Esophagus muscularis mucosa (tissue), 4 donors: ENCODE data around the gene CYB5R2. TPM values are rescaled to one million over a fixed set of nuclear protein-coding genes. Genes with fewer than 3 reads are reported as not detected.

Source experiments
- DNase-seq: peaks from one replicate; pipeline ENCODE4 v3.0.0-alpha.2; 2017; ENCODE audit errors: extremely low spot score
- H3K27ac ChIP-seq, 4 donors: fragments of 200-600 bp; sonication (generic); replicated peaks in 1 of 4; 1 replicate in 3 of 4; 2 replicates in 1 of 4; pipeline ENCODE4 v1.5.1; 2016 to 2019; ENCODE audit warnings: mild to moderate bottlenecking in 1 of 4
- H3K27me3 ChIP-seq, 4 donors: fragments of 200-600 bp; sonication (generic); one replicate each; pipeline versions ENCODE4 v1.5.1 to v1.6.0; 2016 to 2019
- H3K36me3 ChIP-seq, 4 donors: fragments of 200-600 bp; sonication (generic); one replicate each; pipeline ENCODE4 v1.5.1; 2016 to 2019
- H3K4me1 ChIP-seq, 4 donors: fragments of 200-600 bp; sonication (generic); one replicate each; pipeline ENCODE4 v1.5.1; 2016 to 2019
- H3K4me3 ChIP-seq, 4 donors: fragments of 200-600 bp; sonication (generic); 1 replicate in 2 of 4; 2 replicates in 2 of 4; pipeline ENCODE4 v1.5.1; 2016 to 2019; ENCODE audit warnings: mild to moderate bottlenecking in 4 of 4, moderate library complexity in 1 of 4
- H3K9me3 ChIP-seq, 4 donors: fragments of 200-600 bp; sonication (generic); 1 replicate in 3 of 4; 2 replicates in 1 of 4; pipeline ENCODE4 v1.5.1; 2016 to 2019
- CTCF ChIP-seq, 3 experiments: fragments of 200-600 bp in 2 of 3; fragments of 450-650 bp in 1 of 3; sonication (generic) in 2 of 3; IDR thresholded peaks; one replicate each; pipeline ENCODE4 v1.5.1; 2017 to 2019; ENCODE audit warnings: antibody characterized with exemption in 3 of 3, mild to moderate bottlenecking in 2 of 3, moderate library complexity in 1 of 3
- EP300 ChIP-seq: sonication (generic); formaldehyde crosslinking; IDR thresholded peaks from one replicate; pipeline ENCODE4 v1.6.1; 2017; ENCODE audit warnings: antibody characterized with exemption
- POLR2A ChIP-seq: fragments of 450-650 bp; IDR thresholded peaks from one replicate; pipeline ENCODE4 v1.6.1; 2017; ENCODE audit warnings: antibody characterized with exemption, moderate library complexity, mild to moderate bottlenecking, low read depth
- POLR2AphosphoS5 ChIP-seq, 2 donors: sonication (generic); formaldehyde crosslinking; IDR thresholded peaks; one replicate each; pipeline ENCODE4 v1.6.1; 2017; ENCODE audit warnings: antibody characterized with exemption in 2 of 2
- WGBS: methylation state at CpG from one replicate; pipeline ENCODE4 v1.1.5; 2018; 5-methylcytosine and 5-hydroxymethylcytosine counted together
- intact Hi-C: fragments of 100-400 bp; cut with DNase I; formaldehyde crosslinking; loops from one replicate; pipeline ENCODE4 v1.15.1; 2023
- total RNA-seq, 4 donors: library from RNA; depleted of rRNA; stranded (reverse); fragments of >200 nt; gene quantifications; one replicate each; pipeline versions ENCODE4 v1.1.0 to v1.2.1, GENCODE V29; 2016

The CYB5R2 gene
- total RNA-seq, 4 donors from 2014 or later: 2.2 to 4.2 (median 2.6) TPM

- no peak for DNase-seq
- H3K27me3 ChIP-seq: no peaks in the 10 kb centered on the region
- intact Hi-C loops: no loop called here
- no peaks in the 10 kb centered on the region for H3K9me3 ChIP-seq
- H3K4me1 ChIP-seq: peaks cover 0 to 10% (median 3%) of the 10 kb centered on the region in 4 donors
- H3K4me3 ChIP-seq: no peak overlapping the region
- peaks cover 3 to 83% (median 36%) of the 10 kb centered on the region in 4 donors for H3K36me3 ChIP-seq
- H3K27ac ChIP-seq: peak overlapping the region in 1 of 4 donors; percentile 1
- 87% methylated on average over 2 of the region's 2 CpGs for WGBS
- TF ChIP-seq CTCF (IDR thresholded peaks at IDR 0.05) (no peak), POLR2AphosphoS5 (IDR thresholded peaks at IDR 0.05) (no peak), EP300 (no peak), POLR2A (no peak)
These were observed 43.3 kb downstream of the CYB5R2 start for GRCh38 chr11:7630002-7630401.

DNA sequence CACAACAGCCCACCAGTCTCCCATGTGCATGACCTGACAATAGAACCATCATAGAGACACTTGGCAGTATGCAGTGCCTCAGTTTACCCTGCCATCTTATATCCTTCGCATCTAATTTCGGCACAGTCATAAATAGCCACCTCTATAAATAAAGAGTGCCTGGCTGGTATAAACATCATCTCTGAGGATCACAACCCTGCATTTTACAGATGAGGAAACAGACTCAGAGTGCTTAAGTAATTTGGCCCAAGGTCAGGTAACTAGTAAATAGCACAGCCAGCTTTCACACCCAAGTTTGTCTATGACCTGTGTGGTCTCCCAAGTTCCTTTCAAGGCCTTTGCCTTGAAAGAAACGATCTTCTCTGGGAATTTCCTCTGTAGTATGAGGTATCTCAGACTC, 44.6 kb downstream of the CYB5R2 start:
- DNase-seq: no peak
- Histone ChIP-seq H3K27me3 (no peaks in the 10 kb centered on the region), H3K9me3 (no peaks in the 10 kb centered on the region), H3K27ac (no peak overlapping the region), H3K4me1 (peaks cover 0 to 10% (median 3%) of the 10 kb centered on the region in 4 donors), H3K4me3 (no peak overlapping the region), H3K36me3 (peaks cover 3 to 80% (median 31%) of the 10 kb centered on the region in 4 donors)
- TF ChIP-seq POLR2AphosphoS5 (IDR thresholded peaks at IDR 0.05): no peak
- TF ChIP-seq CTCF (IDR thresholded peaks at IDR 0.05): no peak
- no peak for TF ChIP-seq POLR2A
- TF ChIP-seq EP300: no peak
- intact Hi-C loops: no loop called here
- 84% methylated on average over 3 of the region's 3 CpGs for WGBS

DNA sequence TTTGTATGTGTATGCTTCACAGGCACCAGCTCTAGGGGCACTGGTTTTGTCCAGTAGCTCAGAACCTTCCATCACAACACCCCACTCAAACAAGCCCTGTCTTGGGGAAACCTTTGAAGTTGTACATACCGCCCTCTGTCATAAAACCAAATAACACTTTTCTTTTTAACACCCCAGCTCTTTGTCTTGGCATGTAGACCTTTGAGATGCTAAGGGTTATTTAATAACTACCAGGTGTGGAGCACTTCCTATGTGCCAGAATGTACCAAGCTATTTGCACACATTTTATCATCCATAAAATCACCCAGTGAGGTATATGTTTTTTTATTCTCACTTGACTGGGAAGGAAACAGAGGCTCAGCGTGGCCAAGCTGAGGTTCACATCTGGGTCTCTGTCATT, 50.6 kb downstream of the CYB5R2 start:
- intact Hi-C loops: no loop called here
- H3K27me3 ChIP-seq: no peaks in the 10 kb centered on the region
- TF ChIP-seq EP300: no peak
- no peak for TF ChIP-seq CTCF (IDR thresholded peaks at IDR 0.05)
- no peak for TF ChIP-seq POLR2A
- no peak for TF ChIP-seq POLR2AphosphoS5 (IDR thresholded peaks at IDR 0.05)
- H3K9me3 ChIP-seq: no peaks in the 10 kb centered on the region
- H3K4me3 ChIP-seq: no peak overlapping the region
- peaks cover 0 to 56% (median 22%) of the 10 kb centered on the region in 4 donors for H3K36me3 ChIP-seq
- WGBS: 79% methylated on average over 2 of the region's 2 CpGs
- no peak overlapping the region for H3K27ac ChIP-seq
- DNase-seq: no peak
- no peaks in the 10 kb centered on the region for H3K4me1 ChIP-seq

GRCh38 chr11:7621554-7621953, 51.7 kb downstream of the CYB5R2 start:
- intact Hi-C loops: no loop called here
- H3K9me3 ChIP-seq: no peaks in the 10 kb centered on the region
- no peaks in the 10 kb centered on the region for H3K4me1 ChIP-seq
- no peak overlapping the region for H3K4me3 ChIP-seq
- no peaks in the 10 kb centered on the region for H3K27me3 ChIP-seq
- no peak for DNase-seq
- TF ChIP-seq EP300 (no peak), POLR2A (no peak), CTCF (IDR thresholded peaks at IDR 0.05) (no peak), POLR2AphosphoS5 (IDR thresholded peaks at IDR 0.05) (no peak)
- 10% methylated on average over 1 of the region's 1 CpG for WGBS
- H3K27ac ChIP-seq: no peak overlapping the region
- peaks cover 0 to 63% (median 23%) of the 10 kb centered on the region in 4 donors for H3K36me3 ChIP-seq

DNA sequence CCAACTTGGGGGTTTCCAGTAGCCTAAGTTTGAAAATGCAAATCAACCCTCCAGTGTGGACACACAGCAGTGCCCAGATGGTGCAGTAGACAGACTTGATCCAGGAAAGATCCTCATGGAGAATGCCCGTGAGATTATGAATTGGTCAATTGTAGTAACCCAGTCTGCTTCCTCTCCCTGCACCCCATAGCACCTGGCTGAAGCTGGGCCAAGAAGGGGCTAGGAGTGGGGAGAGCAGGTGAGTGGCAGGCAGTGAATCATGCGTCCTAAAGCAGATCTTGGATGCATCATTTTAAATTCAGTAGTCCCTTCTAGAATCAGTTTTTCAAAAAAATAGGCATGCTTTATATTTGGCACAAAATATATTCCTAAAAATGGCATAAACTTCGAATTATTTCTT, 52.2 kb downstream of the CYB5R2 start:
- H3K4me3 ChIP-seq: no peak overlapping the region
- peaks cover 0 to 62% (median 23%) of the 10 kb centered on the region in 4 donors for H3K36me3 ChIP-seq
- H3K27me3 ChIP-seq: no peaks in the 10 kb centered on the region
- H3K27ac ChIP-seq: no peak overlapping the region
- H3K4me1 ChIP-seq: no peaks in the 10 kb centered on the region
- H3K9me3 ChIP-seq: no peaks in the 10 kb centered on the region
- no peak for DNase-seq
- TF ChIP-seq CTCF (IDR thresholded peaks at IDR 0.05): no peak
- TF ChIP-seq POLR2AphosphoS5 (IDR thresholded peaks at IDR 0.05): no peak
- TF ChIP-seq POLR2A: no peak
- TF ChIP-seq EP300: no peak
- intact Hi-C loops: no loop called here
- 81% methylated on average over 3 of the region's 3 CpGs for WGBS
